Stimulated activated CD8-positive, alpha-beta memory T cell treated with anti-CD3 and anti-CD28 coated beads, Interleukin-7, amount 100 ng/mL, for 24 hours (primary cell): ENCODE measurements around the gene RNU7-1.
"Not testable (repeated sequence)": the region's sequence is repeated elsewhere in the genome, so short reads cannot be mapped to it uniquely, and the experiment has no call there.

Experiments
- DNase-seq: peaks from one replicate; pipeline ENCODE4 v3.0.0-alpha.2; 2020; ENCODE audit warnings: low read depth

The RNU7-1 gene

GRCh38 chr12:6943722-6944380, at the start of gene RNU7-1, which contains the start of gene C12orf57:
RNU7-1 (plus strand) TSS chr12:6943816.
C12orf57 (plus strand) TSS chr12:6944022; CDS start chr12:6944122, 100 bp downstream.
- DNase-seq, result no peak

GRCh38 chr12:6894321-6894720, 49.3 kb upstream of the RNU7-1 start:
- DNase-seq, result no peak

- DNase-seq, result no peak
Measured at GRCh38 chr12:6896846-6897435, 46.7 kb upstream of the RNU7-1 start.

- DNase-seq, result no peak
Measured at GRCh38 chr12:6899427-6899826, 44.2 kb upstream of the RNU7-1 start.

GRCh38 chr12:6899837-6900519, 43.6 kb upstream of the RNU7-1 start:
- no peak for DNase-seq

- no peak for DNase-seq
Measured at GRCh38 chr12:6902448-6902847, 41.2 kb upstream of the RNU7-1 start.

GRCh38 chr12:6903722-6904121, 39.9 kb upstream of the RNU7-1 start:
- no peak for DNase-seq

GRCh38 chr12:6904280-6905276, 39.0 kb upstream of the RNU7-1 start, which contains the start of gene LRRC23:
LRRC23 (plus strand) TSS chr12:6904822; CDS start chr12:6905634, 812 bp downstream.
- DNase-seq, result peak; percentile 97

- DNase-seq, result no peak
Measured at GRCh38 chr12:6905414-6906040, 38.1 kb upstream of the RNU7-1 start.

GRCh38 chr12:6908141-6908540, 35.5 kb upstream of the RNU7-1 start:
- not testable (repeated sequence) for DNase-seq

- no peak for DNase-seq
Measured at GRCh38 chr12:6909421-6910145, 34.0 kb upstream of the RNU7-1 start.

- DNase-seq, result no peak
Measured at GRCh38 chr12:6912164-6912935, 31.3 kb upstream of the RNU7-1 start.

- DNase-seq, result peak; percentile 64
Measured at GRCh38 chr12:6914246-6914946, 29.2 kb upstream of the RNU7-1 start, which contains the start of gene ENO2. ENO2 (plus strand) TSS chr12:6914580; CDS start chr12:6915833, 1,253 bp downstream.

GRCh38 chr12:6914947-6915788, 28.4 kb upstream of the RNU7-1 start:
- no peak for DNase-seq

- no peak for DNase-seq
Measured at GRCh38 chr12:6915789-6916285, 27.8 kb upstream of the RNU7-1 start.

- no peak for DNase-seq
Measured at GRCh38 chr12:6916426-6917200, 27.0 kb upstream of the RNU7-1 start.
